Transverse colon (tissue), 4 donors: ENCODE results near the gene RPRD2. TPM values are rescaled to one million over a fixed set of nuclear protein-coding genes. Genes with fewer than 3 reads are reported as not detected.

Experiments
- DNase-seq: peaks from one replicate; pipeline ENCODE4 v3.0.0-alpha.2; 2019
- H3K27ac ChIP-seq, 4 donors: fragments of 200-600 bp; sonication (generic); 2 replicates each; pipeline ENCODE4 v1.5.1; 2016 to 2018; ENCODE audit warnings: inconsistent platforms in 4 of 4
- H3K27me3 ChIP-seq: fragments of 200-600 bp; sonication (generic); 2 replicates; pipeline ENCODE4 v1.5.1; 2017; ENCODE audit warnings: inconsistent platforms
- H3K36me3 ChIP-seq, 4 donors: fragments of 200-600 bp; sonication (generic); 2 replicates each; pipeline ENCODE4 v1.5.1; 2017 to 2019; ENCODE audit warnings: inconsistent platforms in 4 of 4
- H3K4me1 ChIP-seq, 4 donors: fragments of 200-600 bp; sonication (generic); 2 replicates each; pipeline ENCODE4 v1.5.1; 2017 to 2020; ENCODE audit warnings: inconsistent platforms in 4 of 4
- H3K4me3 ChIP-seq, 4 donors: fragments of 200-600 bp; sonication (generic); 1 replicate in 1 of 4; 2 replicates in 3 of 4; pipeline versions ENCODE4 v1.5.1 to v1.6.1; 2017 to 2019; ENCODE audit warnings: inconsistent platforms in 4 of 4
- H3K9me3 ChIP-seq, 2 donors: fragments of 200-600 bp; sonication (generic); 2 replicates each; pipeline ENCODE4 v1.5.1; 2017 to 2019; ENCODE audit warnings: inconsistent platforms in 2 of 2
- CTCF ChIP-seq, 5 experiments: fragments of 200-600 bp in 3 of 5; fragments of 450-650 bp in 2 of 5; sonication (generic) in 3 of 5; IDR thresholded peaks; 1 replicate in 2 of 5; 2 replicates in 3 of 5; pipeline ENCODE4 v1.5.1; 2016 to 2017; ENCODE audit warnings: antibody characterized with exemption in 5 of 5, inconsistent platforms in 3 of 5, mild to moderate bottlenecking in 2 of 5, moderate library complexity in 1 of 5
- EP300 ChIP-seq: sonication (generic); formaldehyde crosslinking; IDR thresholded peaks from one replicate; pipeline ENCODE4 v1.6.1; 2017; ENCODE audit warnings: antibody characterized with exemption, low read depth
- POLR2A ChIP-seq: fragments of 450-650 bp; IDR thresholded peaks from one replicate; pipeline ENCODE4 v1.6.1; 2016; ENCODE audit warnings: antibody characterized with exemption, mild to moderate bottlenecking, moderate library complexity
- POLR2AphosphoS5 ChIP-seq, 3 donors: sonication (generic); formaldehyde crosslinking; IDR thresholded peaks; one replicate each; pipeline ENCODE4 v1.6.1; 2016; ENCODE audit warnings: antibody characterized with exemption in 3 of 3
- WGBS, 2 donors: methylation state at CpG; one replicate each; pipeline ENCODE4 v1.1.5; 2018; ENCODE audit warnings: low coverage in 1 of 2; 5-methylcytosine and 5-hydroxymethylcytosine counted together
- in situ Hi-C, 4 donors: fragments of 200-750 bp; cut with MboI; loops; one replicate each; pipeline versions ENCODE4 v1.15.0 to v1.15.1; 2017; ENCODE audit warnings: low sequenced_read_pairs in 3 of 4, low pct_ligation_motif_present in 1 of 4, low pct_unique_long_range_greater_than_20kb in 1 of 4
- intact Hi-C: fragments of 100-400 bp; cut with DNase I; formaldehyde crosslinking; loops from one replicate; pipeline ENCODE4 v1.15.1; 2023; ENCODE audit warnings: low total_unique reads
- total RNA-seq, 4 donors: library from RNA; depleted of rRNA; stranded (reverse); fragments of >200 nt; gene quantifications; one replicate each; pipeline ENCODE4 v1.1.0, GENCODE V29; 2016

Gene RPRD2
- total RNA-seq, 4 donors from 2014 or later = 18.7 to 36.4 (median 26.1) TPM

GRCh38 chr1:150407330-150407729, 43.4 kb downstream of the RPRD2 start:
- DNase-seq = no peak
- Histone ChIP-seq H3K9me3 (no peaks in the 10 kb centered on the region), H3K27ac (no peak overlapping the region), H3K36me3 (no peaks in the 10 kb centered on the region), H3K4me3 (no peak overlapping the region), H3K4me1 (peaks cover 3 to 40% (median 24%) of the 10 kb centered on the region in 4 donors), H3K27me3 (no peaks in the 10 kb centered on the region)
- intact Hi-C loops (no loop called here), in situ Hi-C loops (no loop called here)
- 89 to 100% methylated on average over 3 of the region's 3 CpGs for WGBS, 2 donors
- no peak for TF ChIP-seq CTCF (IDR thresholded peaks at IDR 0.05)
- no peak for TF ChIP-seq POLR2A
- no peak for TF ChIP-seq POLR2AphosphoS5 (IDR thresholded peaks at IDR 0.05)
- TF ChIP-seq EP300 = no peak

- Histone ChIP-seq H3K4me3 (no peak overlapping the region), H3K27ac (no peak overlapping the region), H3K4me1 (peaks cover 3 to 40% (median 24%) of the 10 kb centered on the region in 4 donors), H3K36me3 (no peaks in the 10 kb centered on the region), H3K9me3 (no peaks in the 10 kb centered on the region), H3K27me3 (no peaks in the 10 kb centered on the region)
- 39 to 65% methylated on average over 2 of the region's 2 CpGs for WGBS, 2 donors
- TF ChIP-seq EP300 (no peak), POLR2A (no peak), POLR2AphosphoS5 (IDR thresholded peaks at IDR 0.05) (no peak), CTCF (IDR thresholded peaks at IDR 0.05) (no peak)
- DNase-seq = no peak
- intact Hi-C loops = no loop called here
- in situ Hi-C loops = no loop called here
Measured at GRCh38 chr1:150408800-150409199, 44.9 kb downstream of the RPRD2 start.

- no peak overlapping the region for H3K4me3 ChIP-seq
- intact Hi-C loops (no loop called here), in situ Hi-C loops (no loop called here)
- no peak overlapping the region for H3K27ac ChIP-seq
- DNase-seq = no peak
- no peaks in the 10 kb centered on the region for H3K27me3 ChIP-seq
- peaks cover 3 to 40% (median 24%) of the 10 kb centered on the region in 4 donors for H3K4me1 ChIP-seq
- H3K36me3 ChIP-seq = no peaks in the 10 kb centered on the region
- TF ChIP-seq EP300 = no peak
- TF ChIP-seq CTCF (IDR thresholded peaks at IDR 0.05) = no peak
- no peak for TF ChIP-seq POLR2A
- TF ChIP-seq POLR2AphosphoS5 (IDR thresholded peaks at IDR 0.05) = no peak
- WGBS, 2 donors = 56 to 66% methylated on average over 1 to 12 of the region's 12 CpGs
- no peaks in the 10 kb centered on the region for H3K9me3 ChIP-seq
Measured at GRCh38 chr1:150409504-150410362, 45.8 kb downstream of the RPRD2 start.

GRCh38 chr1:150410582-150411101, 46.7 kb downstream of the RPRD2 start:
- intact Hi-C loops (no loop called here), in situ Hi-C loops (no loop called here)
- no peak overlapping the region for H3K27ac ChIP-seq
- H3K9me3 ChIP-seq = no peaks in the 10 kb centered on the region
- H3K27me3 ChIP-seq = no peaks in the 10 kb centered on the region
- H3K36me3 ChIP-seq = no peaks in the 10 kb centered on the region
- peaks cover 3 to 38% (median 21%) of the 10 kb centered on the region in 4 donors for H3K4me1 ChIP-seq
- H3K4me3 ChIP-seq = no peak overlapping the region
- TF ChIP-seq CTCF (IDR thresholded peaks at IDR 0.05) = no peak
- TF ChIP-seq EP300 = no peak
- no peak for TF ChIP-seq POLR2A
- no peak for TF ChIP-seq POLR2AphosphoS5 (IDR thresholded peaks at IDR 0.05)
- WGBS, 2 donors = 72 to 86% methylated on average over 3 to 6 of the region's 6 CpGs
- DNase-seq = no peak
